Lower leg skin (tissue), 4 donors: ENCODE measurements around the gene PRR27. TPM values are rescaled to one million over a fixed set of nuclear protein-coding genes. Genes with fewer than 3 reads are reported as not detected.

Experiments used
- DNase-seq, 2 donors: peaks; one replicate each; pipeline ENCODE4 v3.0.0-alpha.2; 2019; ENCODE audit warnings: low spot score in 2 of 2
- H3K4me3 ChIP-seq: fragments of 200-600 bp; sonication (generic); 2 replicates; pipeline ENCODE4 v1.5.1; 2017; ENCODE audit warnings: mild to moderate bottlenecking, low read depth; ENCODE audit not compliant: poor library complexity, severe bottlenecking
- CTCF ChIP-seq, 3 donors: fragments of 450-650 bp; IDR thresholded peaks; one replicate each; pipeline ENCODE4 v1.5.1; 2016; ENCODE audit warnings: antibody characterized with exemption in 3 of 3, mild to moderate bottlenecking in 3 of 3, moderate library complexity in 2 of 3
- POLR2A ChIP-seq, 2 donors: fragments of 450-650 bp; IDR thresholded peaks; one replicate each; pipeline ENCODE4 v1.6.1; 2016 to 2017; ENCODE audit warnings: antibody characterized with exemption in 2 of 2, mild to moderate bottlenecking in 1 of 2, moderate library complexity in 1 of 2
- WGBS, 2 donors: methylation state at CpG; one replicate each; pipeline ENCODE4 v1.1.5; 2018; 5-methylcytosine and 5-hydroxymethylcytosine counted together
- intact Hi-C: fragments of 100-400 bp; cut with DNase I; formaldehyde crosslinking; loops from one replicate; pipeline ENCODE4 v1.15.0; 2023; ENCODE audit warnings: low total_unique reads
- total RNA-seq, 4 donors: library from RNA; depleted of rRNA; stranded (reverse); fragments of >200 nt; gene quantifications; one replicate each; pipeline ENCODE4 v1.1.0, GENCODE V29; 2016

PRR27 gene
- total RNA-seq, 4 donors from 2014 or later = not detected

GRCh38 chr4:70179811-70180210 is 25.8 kb downstream of the PRR27 start:
- 67 to 71% methylated on average over 2 of the region's 2 CpGs for WGBS, 2 donors
- DNase-seq = no peak
- no peak overlapping the region for H3K4me3 ChIP-seq
- intact Hi-C loops = no loop called here
- TF ChIP-seq CTCF (IDR thresholded peaks at IDR 0.05) = no peak
- no peak for TF ChIP-seq POLR2A (IDR thresholded peaks at IDR 0.05)

- WGBS, 2 donors = 57 to 76% methylated on average over 1 of the region's 1 CpG
- intact Hi-C loops = no loop called here
- no peak for TF ChIP-seq POLR2A (IDR thresholded peaks at IDR 0.05)
- TF ChIP-seq CTCF (IDR thresholded peaks at IDR 0.05) = no peak
- no peak for DNase-seq
- H3K4me3 ChIP-seq = no peak overlapping the region
These were observed 27.8 kb downstream of the PRR27 start for GRCh38 chr4:70181864-70182263.

- WGBS, 2 donors = 28 to 42% methylated on average over 2 of the region's 2 CpGs
- H3K4me3 ChIP-seq = no peak overlapping the region
- TF ChIP-seq CTCF (IDR thresholded peaks at IDR 0.05) (no peak), POLR2A (IDR thresholded peaks at IDR 0.05) (no peak)
- no peak for DNase-seq
- intact Hi-C loops = no loop called here
These were observed 28.6 kb downstream of the PRR27 start for GRCh38 chr4:70182517-70183167.

- TF ChIP-seq CTCF (IDR thresholded peaks at IDR 0.05) (no peak), POLR2A (IDR thresholded peaks at IDR 0.05) (no peak)
- H3K4me3 ChIP-seq = no peak overlapping the region
- WGBS, 2 donors = 58 to 67% methylated on average over 6 of the region's 6 CpGs
- intact Hi-C loops = no loop called here
- DNase-seq = no peak
These were observed 29.3 kb downstream of the PRR27 start for GRCh38 chr4:70183168-70183939.

GRCh38 chr4:70183940-70184246 is 29.9 kb downstream of the PRR27 start:
- no peak for DNase-seq
- TF ChIP-seq POLR2A (IDR thresholded peaks at IDR 0.05) (no peak), CTCF (IDR thresholded peaks at IDR 0.05) (no peak)
- WGBS, 2 donors = 84 to 88% methylated on average over 1 of the region's 1 CpG
- intact Hi-C loops = no loop called here
- H3K4me3 ChIP-seq = no peak overlapping the region
